Measurements from ENCODE around the gene UBE2D3.
"Not testable (repeated sequence)": the region's sequence is repeated elsewhere in the genome, so short reads cannot be mapped to it uniquely, and the experiment has no call there.

UBE2D3 gene

DNA sequence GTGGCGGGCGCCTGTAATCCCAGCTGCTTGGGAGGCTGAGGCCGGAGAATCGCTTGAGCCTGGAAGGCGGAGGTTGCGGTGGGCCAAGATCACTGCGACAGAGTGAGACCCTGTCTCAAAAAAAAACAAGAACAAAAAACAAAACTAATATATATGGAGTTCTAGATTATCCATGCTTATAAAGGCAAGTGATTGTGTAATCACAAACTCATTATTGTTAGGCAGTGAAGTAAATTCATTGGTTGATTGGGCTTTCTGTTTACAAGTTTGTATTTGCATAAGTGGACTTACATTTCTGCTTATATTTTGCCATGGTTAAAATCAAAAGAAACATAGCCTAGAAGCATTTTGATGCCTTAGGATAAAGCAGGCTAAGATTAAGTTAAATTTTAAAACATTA is 2.5 kb upstream of the UBE2D3 start:
- no peak for DNase-seq

- no peak for DNase-seq
Measured at GRCh38 chr4:102828497-102828808, 1.1 kb upstream of the UBE2D3 start.

- DNase-seq = peak; percentile 100
Measured at GRCh38 chr4:102827674-102828496, 534 bp upstream of the UBE2D3 start.

DNA sequence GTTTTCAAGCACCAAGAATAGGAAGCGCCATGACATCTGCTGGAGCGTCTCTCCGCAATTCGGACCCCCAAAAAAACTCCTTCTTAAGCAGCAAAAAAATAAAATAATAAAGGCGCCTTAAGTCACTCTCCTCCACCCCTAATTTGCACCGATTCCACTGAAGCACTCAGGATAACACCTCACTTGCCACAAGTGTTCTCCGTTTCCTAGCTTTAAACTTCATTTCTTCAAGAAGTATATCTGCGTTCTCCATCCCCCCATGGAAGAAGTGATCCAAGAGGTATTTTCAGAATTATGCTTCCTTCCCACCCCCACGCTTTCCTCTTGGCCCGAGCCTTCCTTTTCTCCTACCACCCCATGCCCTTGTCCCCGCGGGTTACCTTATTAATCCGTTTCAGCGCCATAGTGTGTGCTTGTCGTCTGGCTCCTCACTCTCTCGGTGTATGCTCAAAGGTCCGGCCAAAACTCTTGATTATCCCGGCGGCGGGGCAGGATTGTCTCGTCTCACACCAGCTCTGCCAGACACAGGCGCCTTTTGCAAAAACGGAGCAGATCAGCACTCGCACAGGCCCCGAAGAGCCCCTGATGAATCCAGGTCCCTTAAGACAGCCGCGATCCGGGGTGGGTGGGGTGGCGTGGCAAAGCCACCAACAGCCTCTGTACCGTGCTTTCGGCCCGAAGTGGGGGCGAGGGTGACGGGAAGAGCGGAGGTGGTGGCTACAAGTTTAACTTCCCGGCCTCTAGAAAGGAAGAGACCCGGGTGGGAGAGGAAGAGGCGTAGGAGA is 1.1 kb downstream of the UBE2D3 start:
- DNase-seq = no peak

DNA sequence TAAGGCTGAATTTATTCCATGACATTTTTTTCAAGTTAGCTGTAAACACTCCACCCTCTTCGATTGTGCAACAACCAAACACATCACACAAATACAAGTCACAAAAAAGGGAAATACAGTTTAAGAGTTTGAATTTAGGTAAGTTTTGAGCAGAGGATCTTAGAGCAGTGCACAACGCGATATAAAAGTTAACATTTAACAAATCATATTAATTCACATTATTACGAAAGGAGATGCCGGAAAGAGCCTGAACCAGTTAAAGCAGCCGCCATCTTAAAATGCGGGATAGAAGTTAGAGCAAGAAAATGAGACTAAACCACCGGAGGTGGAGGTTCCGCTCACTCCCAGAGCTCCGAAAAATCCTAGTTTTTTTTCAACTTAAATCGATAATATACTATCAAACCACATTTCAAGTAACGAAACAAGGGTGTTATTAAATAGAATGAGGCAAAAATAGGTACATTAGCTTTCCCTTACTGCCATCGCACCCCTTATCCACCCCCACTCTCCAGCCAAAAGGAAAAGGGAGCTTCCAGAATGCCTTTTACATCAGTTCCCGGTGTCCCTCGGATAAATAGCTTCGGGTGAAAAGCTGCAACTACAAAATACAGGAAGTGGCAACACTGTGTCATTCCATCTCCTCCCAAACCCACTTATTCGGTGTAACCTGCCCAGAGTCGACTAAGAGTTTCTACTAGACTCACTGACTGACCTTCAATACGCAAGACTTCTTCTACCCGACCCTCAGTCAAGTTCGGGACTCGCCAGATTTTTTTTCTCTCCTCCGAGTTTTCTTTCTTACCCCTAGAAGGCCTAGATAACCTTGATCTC is 1.9 kb downstream of the UBE2D3 start:
- DNase-seq = peak; percentile 80

DNA sequence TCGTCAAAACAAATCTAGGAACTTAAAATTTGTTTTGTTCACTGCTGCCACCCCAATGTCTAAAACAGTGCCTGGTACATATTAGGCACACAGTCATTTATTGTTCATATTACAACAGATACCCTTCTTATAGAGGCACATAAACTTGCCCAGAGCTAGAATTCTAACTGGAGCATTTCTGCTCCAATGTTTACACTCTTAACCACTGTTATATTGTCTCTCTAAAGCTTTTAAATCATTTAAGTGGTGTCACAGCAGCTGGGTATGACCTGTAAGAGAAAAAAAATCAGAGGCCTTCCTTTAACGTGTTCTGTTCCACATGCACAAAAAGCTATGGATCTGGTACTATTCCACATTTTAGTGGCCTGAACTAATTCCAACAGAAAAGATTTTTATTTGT is 3.0 kb downstream of the UBE2D3 start:
- peak; percentile 20 for DNase-seq

DNA sequence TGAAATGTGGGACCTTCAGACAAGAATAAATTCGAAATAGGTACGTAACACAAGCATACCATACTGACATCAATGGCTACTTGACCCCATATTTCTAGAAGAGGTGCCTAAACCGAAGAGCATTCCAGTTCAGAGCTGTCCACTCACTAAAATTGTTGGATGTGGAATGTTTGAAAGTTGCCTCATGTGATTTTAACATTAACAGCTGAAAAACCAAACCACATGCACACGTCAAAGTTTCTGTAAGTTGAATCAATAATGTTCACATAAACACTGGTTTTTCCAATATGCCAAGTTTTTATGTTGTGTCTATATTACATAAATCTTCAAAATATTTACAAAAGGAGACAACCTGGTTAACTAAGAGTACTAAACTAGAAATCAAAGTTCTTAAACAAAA is 3.5 kb downstream of the UBE2D3 start:
- no peak for DNase-seq

- DNase-seq = no peak
Measured at GRCh38 chr4:102823464-102823863, 3.9 kb downstream of the UBE2D3 start.

GRCh38 chr4:102819588-102820365 is 7.6 kb downstream of the UBE2D3 start:
- no peak for DNase-seq

GRCh38 chr4:102819100-102819499 is 8.3 kb downstream of the UBE2D3 start:
- DNase-seq = not testable (repeated sequence)

- DNase-seq = no peak
Measured at GRCh38 chr4:102817613-102818268, 9.6 kb downstream of the UBE2D3 start.

DNA sequence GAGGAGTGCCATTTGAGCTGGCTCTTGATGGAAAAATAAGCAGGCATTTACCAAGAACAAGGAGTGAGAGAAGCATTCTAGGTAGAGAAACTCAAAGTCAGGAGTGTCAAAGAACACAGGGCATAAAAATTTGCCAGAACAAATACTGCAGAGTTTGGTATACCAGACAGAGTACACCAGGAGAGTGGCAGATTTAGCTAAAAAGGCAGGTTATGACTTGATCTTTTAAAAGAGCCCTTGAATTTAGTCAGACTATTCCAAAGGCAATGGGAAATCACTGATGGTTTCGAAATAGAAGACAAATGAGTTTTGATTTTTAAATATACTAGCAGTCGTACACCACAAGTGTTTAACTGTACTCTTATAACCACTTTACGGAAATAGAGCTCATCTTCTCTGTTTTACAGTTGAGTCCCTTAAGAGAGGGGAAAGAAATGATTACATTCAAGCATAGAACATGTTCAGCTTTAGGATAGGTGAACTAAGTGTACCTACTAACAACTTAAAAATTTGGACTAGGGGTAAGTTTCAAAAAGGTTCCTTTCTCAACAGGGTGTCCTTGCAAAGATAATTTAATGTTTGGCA is 10.2 kb downstream of the UBE2D3 start:
- DNase-seq = no peak

- no peak for DNase-seq
Measured at GRCh38 chr4:102815981-102816380, 11.4 kb downstream of the UBE2D3 start.

- no peak for DNase-seq
Measured at GRCh38 chr4:102809691-102810090, 17.7 kb downstream of the UBE2D3 start.

- no peak for DNase-seq
Measured at GRCh38 chr4:102809190-102809589, 18.2 kb downstream of the UBE2D3 start.

- no peak for DNase-seq
Measured at GRCh38 chr4:102808009-102808408, 19.3 kb downstream of the UBE2D3 start.

DNA sequence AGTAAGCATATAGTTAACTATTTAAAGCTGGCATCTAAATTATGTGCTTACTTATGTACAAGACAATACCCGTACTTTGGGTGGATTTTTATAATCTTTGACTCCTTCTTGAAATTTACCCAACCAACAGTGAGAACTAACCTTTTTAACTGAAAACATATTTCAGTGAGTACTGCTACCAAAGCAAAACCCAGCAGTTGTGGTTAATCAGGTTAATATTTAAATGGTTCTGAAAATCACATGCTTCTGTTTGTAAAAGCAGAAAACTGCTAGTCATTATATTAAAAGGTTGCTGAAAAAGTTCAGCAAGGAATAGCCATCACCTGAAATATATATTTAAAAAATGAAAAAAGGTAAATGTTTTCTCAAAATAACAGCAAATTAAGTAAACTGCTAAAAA is 20.0 kb downstream of the UBE2D3 start:
- DNase-seq = no peak

GRCh38 chr4:102799816-102800215 is 27.5 kb downstream of the UBE2D3 start:
- no peak for DNase-seq

- DNase-seq = no peak
Measured at GRCh38 chr4:102794999-102795398, 32.4 kb downstream of the UBE2D3 start.

GRCh38 chr4:102792361-102792936 is 34.9 kb downstream of the UBE2D3 start:
- DNase-seq = no peak

GRCh38 chr4:102791318-102791835 is 36.0 kb downstream of the UBE2D3 start:
- no peak for DNase-seq

Data from eye (tissue), 1 donor.